ENCODE measurements around the gene SLC22A17.

The SLC22A17 gene

DNA sequence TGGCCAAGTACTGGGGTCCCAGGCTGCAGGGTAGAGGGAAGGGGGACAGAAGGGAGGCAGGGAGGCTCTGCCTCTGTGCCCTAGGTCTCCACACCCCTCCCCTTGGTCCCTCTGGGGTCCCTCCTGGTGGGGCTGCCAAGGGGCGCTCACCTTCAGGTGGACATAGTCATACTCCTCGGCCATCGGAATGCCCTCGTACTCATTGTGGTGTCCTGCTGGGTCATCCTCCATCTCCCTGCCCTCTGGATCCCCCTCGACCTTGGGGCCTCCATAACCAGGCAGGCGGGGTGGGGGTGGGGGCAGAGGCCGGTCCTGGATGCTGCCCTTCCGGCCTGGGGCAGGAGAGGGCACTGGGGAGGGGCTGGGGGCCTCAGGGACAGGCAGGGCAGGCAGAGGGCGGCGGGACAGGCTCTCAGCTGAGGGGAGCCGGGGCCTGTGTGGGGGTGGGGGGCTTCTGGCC, 6.5 kb upstream of the SLC22A17 start:
- Histone ChIP-seq H3K9me3 (no peaks in the 10 kb centered on the region), H3K4me3 (ENCODE audit: low read depth in 1 of 2, low read length in 1 of 2) (no peak overlapping the region), H3K27ac (no peak overlapping the region), H3K36me3 (no peaks in the 10 kb centered on the region), H3K27me3 (peaks cover 70% of the 10 kb centered on the region), H3K4me1 (ENCODE audit: control insufficient read depth in 1 of 2, insufficient read depth in 1 of 2, low read depth in 1 of 2, low read length in 1 of 2) (no peaks in the 10 kb centered on the region)
- TF ChIP-seq, protein P1, sequence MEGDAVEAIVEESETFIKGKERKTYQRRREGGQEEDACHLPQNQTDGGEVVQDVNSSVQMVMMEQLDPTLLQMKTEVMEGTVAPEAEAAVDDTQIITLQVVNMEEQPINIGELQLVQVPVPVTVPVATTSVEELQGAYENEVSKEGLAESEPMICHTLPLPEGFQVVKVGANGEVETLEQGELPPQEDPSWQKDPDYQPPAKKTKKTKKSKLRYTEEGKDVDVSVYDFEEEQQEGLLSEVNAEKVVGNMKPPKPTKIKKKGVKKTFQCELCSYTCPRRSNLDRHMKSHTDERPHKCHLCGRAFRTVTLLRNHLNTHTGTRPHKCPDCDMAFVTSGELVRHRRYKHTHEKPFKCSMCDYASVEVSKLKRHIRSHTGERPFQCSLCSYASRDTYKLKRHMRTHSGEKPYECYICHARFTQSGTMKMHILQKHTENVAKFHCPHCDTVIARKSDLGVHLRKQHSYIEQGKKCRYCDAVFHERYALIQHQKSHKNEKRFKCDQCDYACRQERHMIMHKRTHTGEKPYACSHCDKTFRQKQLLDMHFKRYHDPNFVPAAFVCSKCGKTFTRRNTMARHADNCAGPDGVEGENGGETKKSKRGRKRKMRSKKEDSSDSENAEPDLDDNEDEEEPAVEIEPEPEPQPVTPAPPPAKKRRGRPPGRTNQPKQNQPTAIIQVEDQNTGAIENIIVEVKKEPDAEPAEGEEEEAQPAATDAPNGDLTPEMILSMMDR (IDR thresholded peaks at IDR 0.05), result no peak

DNA sequence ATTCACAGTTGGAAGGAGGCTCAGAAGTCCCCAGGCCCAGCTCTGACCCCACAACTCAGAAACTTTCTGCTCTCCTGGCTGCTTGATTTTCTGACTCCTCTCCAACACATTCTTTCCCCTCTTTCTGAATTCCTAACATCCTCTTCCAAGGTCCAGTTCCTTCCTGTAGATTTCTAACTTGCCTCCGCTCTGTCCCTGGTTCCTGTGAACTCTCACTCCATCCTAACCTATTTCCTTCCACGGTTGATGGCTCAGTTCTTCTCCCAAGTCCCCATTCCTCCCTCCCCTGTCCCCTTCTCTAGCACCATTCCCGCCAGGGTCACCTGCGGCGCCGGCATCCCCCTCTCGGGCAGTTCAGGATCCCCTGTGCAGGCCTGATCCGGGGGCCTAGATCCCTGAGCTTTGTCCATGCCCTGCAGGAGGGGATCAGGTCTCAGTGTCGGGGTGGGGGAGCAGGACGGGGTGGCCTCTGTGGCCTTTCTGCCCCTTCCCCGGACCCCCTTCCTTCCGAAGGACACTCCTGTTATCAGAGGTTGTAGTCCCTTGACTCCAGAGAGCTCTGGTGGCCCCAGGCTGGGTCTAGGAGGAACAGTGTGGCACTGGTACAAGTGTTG, 6.0 kb upstream of the SLC22A17 start:
- no peaks in the 10 kb centered on the region for H3K36me3 ChIP-seq
- H3K9me3 ChIP-seq, result no peaks in the 10 kb centered on the region
- H3K4me1 ChIP-seq (ENCODE audit: control insufficient read depth in 1 of 2, insufficient read depth in 1 of 2, low read depth in 1 of 2, low read length in 1 of 2), result no peaks in the 10 kb centered on the region
- TF ChIP-seq, protein P1 (IDR thresholded peaks at IDR 0.05), result no peak
- peaks cover 70% of the 10 kb centered on the region for H3K27me3 ChIP-seq
- no peak overlapping the region for H3K27ac ChIP-seq
- H3K4me3 ChIP-seq (ENCODE audit: low read depth in 1 of 2, low read length in 1 of 2), result no peak overlapping the region

DNA sequence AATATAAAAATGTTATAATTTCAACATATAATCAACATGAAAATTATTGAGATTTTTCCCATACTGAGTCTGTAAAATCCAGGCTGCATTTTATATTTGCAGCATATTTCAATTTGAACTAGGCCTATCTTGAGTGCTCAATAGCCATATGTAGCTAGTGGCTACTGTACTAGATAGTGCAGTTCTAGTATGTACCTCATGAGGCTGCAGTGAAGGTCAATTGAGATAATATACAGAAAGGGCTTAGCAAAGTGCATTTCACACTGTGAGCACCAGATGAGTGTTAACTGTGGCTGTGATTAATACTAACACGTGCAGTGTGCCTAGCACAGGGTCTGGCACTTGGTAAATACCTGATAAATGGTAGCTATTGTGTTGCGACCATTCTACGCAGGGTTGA, 5.4 kb upstream of the SLC22A17 start:
- TF ChIP-seq, protein P1 (IDR thresholded peaks at IDR 0.05), result no peak

DNA sequence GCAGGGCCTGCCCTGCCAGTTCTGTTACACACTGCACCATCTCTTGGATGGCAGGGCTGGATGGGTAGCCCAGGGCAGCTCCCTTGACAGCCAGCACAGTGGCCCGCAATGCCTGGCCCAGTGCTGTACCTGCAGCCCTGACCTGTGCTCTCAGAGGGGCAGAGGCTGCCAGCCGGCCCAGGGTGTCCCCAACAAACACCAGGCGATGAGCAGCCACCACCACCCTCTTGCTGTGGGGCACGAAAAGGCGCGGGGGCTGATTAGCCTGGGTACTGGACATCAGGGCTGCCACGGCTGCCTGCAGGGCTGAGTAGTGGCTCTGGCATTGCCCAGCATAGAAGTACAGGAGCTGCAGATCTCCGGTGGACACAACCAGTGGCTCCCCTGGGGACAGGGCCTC, 4.6 kb upstream of the SLC22A17 start:
- H3K36me3 ChIP-seq, result no peaks in the 10 kb centered on the region
- H3K4me1 ChIP-seq (ENCODE audit: control insufficient read depth in 1 of 2, insufficient read depth in 1 of 2, low read depth in 1 of 2, low read length in 1 of 2), result peaks cover 0 to 8% of the 10 kb centered on the region in 2 experiments
- H3K9me3 ChIP-seq, result no peaks in the 10 kb centered on the region
- no peak overlapping the region for H3K4me3 ChIP-seq (ENCODE audit: low read depth in 1 of 2, low read length in 1 of 2)
- H3K27ac ChIP-seq, result no peak overlapping the region
- TF ChIP-seq, protein P1 (IDR thresholded peaks at IDR 0.05), result no peak
- H3K27me3 ChIP-seq, result peaks cover 71% of the 10 kb centered on the region

More for the DNA sequence above, 5.4 kb upstream of the SLC22A17 start:
- Histone ChIP-seq H3K27me3 (peaks cover 70% of the 10 kb centered on the region), H3K27ac (no peak overlapping the region), H3K36me3 (no peaks in the 10 kb centered on the region), H3K9me3 (no peaks in the 10 kb centered on the region), H3K4me3 (ENCODE audit: low read depth in 1 of 2, low read length in 1 of 2) (no peak overlapping the region), H3K4me1 (ENCODE audit: control insufficient read depth in 1 of 2, insufficient read depth in 1 of 2, low read depth in 1 of 2, low read length in 1 of 2) (no peaks in the 10 kb centered on the region)

DNA sequence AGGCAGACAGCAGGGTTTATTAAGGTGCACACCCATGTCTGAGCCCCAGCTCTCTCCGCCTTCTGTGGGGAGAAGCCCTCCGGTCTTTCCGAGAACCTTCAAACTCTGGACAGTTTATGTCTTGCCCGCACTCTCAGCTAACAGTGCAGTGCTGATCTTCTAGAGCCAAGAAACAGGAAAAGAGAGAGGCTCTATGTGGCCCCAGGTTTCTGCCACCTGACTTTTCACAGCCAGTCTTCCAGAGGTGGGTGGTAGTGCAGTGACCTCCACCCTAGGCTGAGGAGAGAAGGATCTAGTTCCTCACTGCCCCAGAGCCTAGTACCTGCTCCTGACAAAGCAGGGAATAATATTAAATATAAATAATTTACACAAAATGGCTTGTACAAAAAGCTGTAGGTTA, 4.0 kb upstream of the SLC22A17 start:
- Histone ChIP-seq H3K4me1 (ENCODE audit: control insufficient read depth in 1 of 2, insufficient read depth in 1 of 2, low read depth in 1 of 2, low read length in 1 of 2) (peaks cover 0 to 14% of the 10 kb centered on the region in 2 experiments), H3K4me3 (ENCODE audit: low read depth in 1 of 2, low read length in 1 of 2) (no peak overlapping the region), H3K36me3 (no peaks in the 10 kb centered on the region), H3K9me3 (no peaks in the 10 kb centered on the region), H3K27me3 (peaks cover 71% of the 10 kb centered on the region), H3K27ac (no peak overlapping the region)
- TF ChIP-seq, protein P1 (IDR thresholded peaks at IDR 0.05), result no peak

Data from neutrophil (primary cell).